DOHH2 (cell line): ENCODE measurements around the gene TEF.

Experiments used
- CTCF ChIP-seq: fragments of 200-600 bp; sonication (generic); IDR thresholded peaks from one replicate; pipeline ENCODE4 v1.5.1; 2014; ENCODE audit warnings: antibody characterized with exemption, mild to moderate bottlenecking, low read depth, low read length; ENCODE audit not compliant: poor library complexity, severe bottlenecking
- EZH2phosphoT487 ChIP-seq: fragments of 200-600 bp; sonication (generic); IDR thresholded peaks from 2 replicates; pipeline ENCODE4 v1.6.1; 2017; ENCODE audit warnings: borderline replicate concordance, mild to moderate bottlenecking, antibody characterized with exemption, low read length, moderate library complexity, mixed read lengths

- no peak for TF ChIP-seq CTCF
- no peak for TF ChIP-seq EZH2phosphoT487
Measured at GRCh38 chr22:41357191-41357590, 24.6 kb upstream of the TEF start.
